ENCODE data around the gene RTCB.

DNA sequence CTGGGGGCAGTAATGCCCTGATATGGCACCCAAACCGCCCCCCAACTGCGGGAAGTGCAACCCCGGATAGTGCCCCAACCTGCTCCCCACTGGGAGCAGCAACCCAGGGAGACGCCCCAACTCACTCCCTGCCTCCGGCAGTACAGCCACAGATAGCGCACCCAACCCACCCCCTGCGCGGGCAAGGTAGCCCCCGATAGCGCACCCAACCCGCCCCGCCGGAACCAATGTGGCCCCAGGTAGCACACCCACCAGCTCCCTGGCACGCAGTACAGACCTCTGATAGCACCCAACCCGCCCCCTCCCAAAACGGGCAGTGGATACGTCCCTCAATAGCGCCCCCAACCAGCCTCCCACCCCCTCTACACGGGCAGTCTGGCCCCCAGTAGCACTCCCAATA lies 58.2 kb downstream of the RTCB start:
- TF ChIP-seq, protein P1, sequence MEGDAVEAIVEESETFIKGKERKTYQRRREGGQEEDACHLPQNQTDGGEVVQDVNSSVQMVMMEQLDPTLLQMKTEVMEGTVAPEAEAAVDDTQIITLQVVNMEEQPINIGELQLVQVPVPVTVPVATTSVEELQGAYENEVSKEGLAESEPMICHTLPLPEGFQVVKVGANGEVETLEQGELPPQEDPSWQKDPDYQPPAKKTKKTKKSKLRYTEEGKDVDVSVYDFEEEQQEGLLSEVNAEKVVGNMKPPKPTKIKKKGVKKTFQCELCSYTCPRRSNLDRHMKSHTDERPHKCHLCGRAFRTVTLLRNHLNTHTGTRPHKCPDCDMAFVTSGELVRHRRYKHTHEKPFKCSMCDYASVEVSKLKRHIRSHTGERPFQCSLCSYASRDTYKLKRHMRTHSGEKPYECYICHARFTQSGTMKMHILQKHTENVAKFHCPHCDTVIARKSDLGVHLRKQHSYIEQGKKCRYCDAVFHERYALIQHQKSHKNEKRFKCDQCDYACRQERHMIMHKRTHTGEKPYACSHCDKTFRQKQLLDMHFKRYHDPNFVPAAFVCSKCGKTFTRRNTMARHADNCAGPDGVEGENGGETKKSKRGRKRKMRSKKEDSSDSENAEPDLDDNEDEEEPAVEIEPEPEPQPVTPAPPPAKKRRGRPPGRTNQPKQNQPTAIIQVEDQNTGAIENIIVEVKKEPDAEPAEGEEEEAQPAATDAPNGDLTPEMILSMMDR (IDR thresholded peaks at IDR 0.05), result no peak
- TF ChIP-seq EP300 (IDR thresholded peaks at IDR 0.05), result no peak
- TF ChIP-seq POLR2A (IDR thresholded peaks at IDR 0.05), result no peak
- no peak for TF ChIP-seq POLR2AphosphoS5 (IDR thresholded peaks at IDR 0.05)

All from gastroesophageal sphincter (tissue), 3 donors.